CD4-positive, alpha-beta T cell treated with Interferon gamma for 1 hour (primary cell): Measurements from ENCODE around the gene FAM13C.
"Not testable (repeated sequence)": the region's sequence is repeated elsewhere in the genome, so short reads cannot be mapped to it uniquely, and the experiment has no call there.

ENCODE experiments used
- DNase-seq: peaks from one replicate; pipeline ENCODE4 v3.0.0-alpha.2; 2020

The FAM13C gene

DNA sequence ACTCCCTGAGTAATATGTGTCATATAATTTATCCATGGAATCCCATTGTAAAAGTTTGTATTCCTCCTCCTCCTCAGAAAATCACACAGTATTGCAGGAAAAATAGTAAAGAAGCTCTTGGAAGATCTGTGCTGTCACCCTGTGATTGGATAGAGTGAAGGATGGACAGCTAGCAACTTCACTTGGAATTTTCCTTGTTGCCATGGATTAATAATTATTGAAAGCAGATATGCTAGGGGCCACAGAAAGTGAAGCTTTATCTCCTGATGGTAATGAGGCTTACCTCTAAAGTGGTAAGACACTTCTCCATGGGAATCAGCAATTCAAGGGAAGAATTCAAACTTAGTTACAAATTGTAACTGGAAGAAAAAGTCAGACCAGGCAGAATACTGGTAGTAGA lies 137.1 kb downstream of the FAM13C start:
- no peak for DNase-seq

DNA sequence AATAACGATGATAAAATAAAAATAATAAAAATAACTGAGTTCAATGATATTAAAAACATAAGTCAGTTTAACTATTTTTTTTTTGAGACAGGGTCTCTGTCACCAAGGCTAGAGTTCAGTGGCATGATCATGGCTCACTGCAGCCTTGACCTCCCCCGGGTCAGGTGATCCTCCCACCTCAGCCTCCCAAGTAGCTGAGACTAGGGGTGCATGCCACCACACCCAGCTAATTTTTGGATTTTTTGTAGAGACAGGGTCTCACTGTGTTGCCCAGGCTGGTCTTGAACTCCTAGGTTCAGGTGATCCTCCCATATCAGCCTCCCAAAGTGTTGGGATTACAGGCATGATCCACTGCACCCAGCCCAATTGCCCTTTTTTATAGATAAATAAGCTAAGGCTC lies 138.8 kb downstream of the FAM13C start:
- not testable (repeated sequence) for DNase-seq

DNA sequence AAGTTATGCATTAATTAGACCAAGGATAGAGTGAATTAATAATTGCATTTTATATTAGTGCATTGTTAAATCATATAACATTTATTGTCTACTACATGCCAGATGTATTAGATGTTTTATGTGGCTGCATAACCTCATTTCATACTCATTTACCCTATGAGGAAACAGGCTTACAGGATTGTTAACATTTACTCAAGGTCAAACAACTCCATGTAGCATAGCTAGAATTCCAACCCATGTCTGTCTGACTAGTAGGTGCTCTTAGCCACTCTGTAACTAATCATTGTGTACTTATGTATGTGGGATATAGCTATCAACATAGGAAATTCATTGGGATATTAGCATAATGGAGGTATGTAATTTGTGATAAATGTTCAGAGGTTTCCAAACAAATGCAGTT lies 139.6 kb downstream of the FAM13C start:
- no peak for DNase-seq

DNA sequence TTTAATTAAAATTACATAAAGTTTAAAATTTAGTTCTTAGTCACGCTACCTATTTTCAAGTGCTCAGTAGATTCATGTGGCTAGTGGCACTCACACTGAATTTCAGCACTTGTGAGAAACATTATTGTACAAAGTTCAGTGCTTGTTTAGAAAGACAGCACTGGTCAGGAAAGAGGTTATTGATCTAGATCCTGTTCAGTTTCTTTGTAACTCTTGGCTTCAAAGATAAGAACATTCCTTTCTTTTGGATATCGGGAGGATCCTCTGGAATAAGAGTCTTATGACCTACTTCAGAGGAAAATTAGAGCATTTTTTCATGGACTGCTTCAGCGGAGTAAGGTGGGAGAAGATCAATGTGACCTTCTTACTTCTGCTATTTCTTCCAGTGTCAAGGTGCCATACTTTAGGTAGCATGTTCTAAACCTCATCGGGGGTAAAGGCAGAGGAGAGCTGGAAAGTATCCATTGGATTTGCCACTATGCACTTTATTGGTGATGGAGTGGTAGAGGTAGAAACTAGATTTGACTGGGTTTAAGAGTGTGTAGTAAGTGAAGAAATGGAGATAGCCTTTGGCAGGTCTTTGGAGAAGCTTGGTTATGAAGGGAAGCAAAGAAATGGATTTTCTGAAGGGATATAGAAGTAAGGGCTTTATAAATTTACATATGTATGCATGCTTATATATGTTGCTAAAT lies 146.0 kb downstream of the FAM13C start:
- DNase-seq, result no peak

DNA sequence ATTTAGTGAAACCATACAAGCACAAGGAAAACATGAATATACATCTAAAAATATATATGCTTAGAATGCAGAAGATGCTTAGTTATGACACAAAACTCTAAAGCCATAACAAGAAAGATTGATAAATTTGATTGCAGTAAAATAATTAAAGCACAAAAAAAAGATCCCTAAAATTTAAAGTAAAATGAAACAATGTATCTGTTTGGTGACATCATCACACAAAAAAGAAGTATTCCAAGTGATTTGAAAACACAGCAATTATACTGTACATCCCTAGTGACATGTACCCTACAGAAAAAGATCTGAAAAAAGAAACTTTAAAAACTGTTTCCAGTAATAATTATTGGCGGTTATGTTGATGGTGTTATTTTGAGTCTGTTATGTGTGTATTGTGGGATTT lies 148.2 kb downstream of the FAM13C start:
- DNase-seq, result no peak

DNA sequence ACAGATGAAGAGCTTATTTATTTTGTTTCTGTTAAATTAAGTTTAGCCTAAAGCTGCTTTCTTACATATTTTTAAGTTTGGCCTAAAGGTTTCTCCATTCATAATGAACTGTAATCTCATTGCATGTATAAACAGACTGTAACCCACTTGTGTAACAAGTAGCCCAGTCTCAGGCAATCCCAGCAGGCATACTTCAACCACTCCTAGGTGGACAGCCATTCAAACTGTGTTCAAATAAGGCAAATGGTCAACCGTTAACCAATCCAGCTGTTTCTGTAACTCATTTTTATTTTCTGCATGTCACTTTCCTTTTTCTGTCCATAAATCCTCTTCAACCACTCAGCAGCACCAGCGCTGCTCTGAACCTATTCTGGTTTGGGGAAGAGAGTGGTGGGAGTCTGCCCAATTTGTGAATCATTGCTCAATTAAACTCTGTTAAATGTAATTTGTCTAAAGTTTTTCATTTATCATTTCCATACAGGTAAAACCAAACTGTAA lies 150.0 kb downstream of the FAM13C start:
- no peak for DNase-seq

DNA sequence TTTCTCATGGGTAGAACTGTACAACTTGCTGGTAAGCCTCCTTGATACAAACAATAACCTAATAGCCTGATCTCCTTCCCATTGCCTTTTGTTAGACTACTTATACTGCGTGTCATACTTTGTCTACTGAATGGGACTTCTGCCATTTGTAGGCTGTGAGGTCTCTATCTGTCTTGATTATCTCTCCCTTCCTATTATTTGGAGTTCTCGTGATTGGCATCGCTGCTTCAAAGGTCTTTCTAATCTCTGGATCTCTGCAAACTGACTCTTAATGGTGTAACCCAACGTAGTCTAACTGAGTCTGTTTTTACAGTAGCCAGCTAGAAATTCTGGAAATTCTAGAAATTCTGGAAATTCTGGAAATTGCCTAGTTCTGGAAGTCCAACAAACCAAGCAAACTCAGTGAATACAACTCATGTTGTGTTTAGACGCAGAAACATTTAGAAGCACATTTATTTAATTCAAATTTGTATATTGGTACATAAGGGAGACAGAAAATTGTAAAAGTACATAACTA lies 156.1 kb downstream of the FAM13C start:
- DNase-seq, result no peak
